ENCODE measurements around the gene KCTD2. TPM values are rescaled to one million over a fixed set of nuclear protein-coding genes. Genes with fewer than 3 reads are reported as not detected.

Gene KCTD2
- total RNA-seq, 4 donors from 2014 or later, result 20.3 to 37.7 (median 29.9) TPM

- intact Hi-C loops (cut with DNase I), result no loop called here
- H3K27me3 ChIP-seq, result no peaks in the 10 kb centered on the region
- no peak overlapping the region for H3K27ac ChIP-seq (replicated peaks in 1 of 4)
- TF ChIP-seq POLR2A (IDR thresholded peaks at IDR 0.05; ENCODE audit: low read depth) (no peak), POLR2AphosphoS5 (IDR thresholded peaks at IDR 0.05) (no peak), CTCF (IDR thresholded peaks at IDR 0.05) (no peak), EP300 (IDR thresholded peaks at IDR 0.05) (no peak)
- no peak for DNase-seq (ENCODE audit: extremely low spot score)
- 100% methylated on average over 4 of the region's 16 CpGs for WGBS
- H3K9me3 ChIP-seq, result no peaks in the 10 kb centered on the region
- H3K36me3 ChIP-seq, result peaks cover 0 to 7% (median 3%) of the 10 kb centered on the region in 4 donors
- H3K4me3 ChIP-seq, result no peak overlapping the region
- H3K4me1 ChIP-seq, result peaks cover 21 to 30% (median 28%) of the 10 kb centered on the region in 4 donors
Measured at GRCh38 chr17:75094871-75095399, 47.9 kb downstream of the KCTD2 start.

- WGBS, result 64% methylated on average over 14 of the region's 14 CpGs
Measured at GRCh38 chr17:75096082-75096625, 49.1 kb downstream of the KCTD2 start.

GRCh38 chr17:75097865-75098264, 50.8 kb downstream of the KCTD2 start:
- WGBS, result 98% methylated on average over 7 of the region's 7 CpGs

More at GRCh38 chr17:75096082-75096625, 49.1 kb downstream of the KCTD2 start:
- H3K4me3 ChIP-seq, result no peak overlapping the region
- intact Hi-C loops (cut with DNase I), result no loop called here
- H3K36me3 ChIP-seq, result peaks cover 0 to 17% (median 12%) of the 10 kb centered on the region in 4 donors
- peaks cover 11 to 22% (median 19%) of the 10 kb centered on the region in 4 donors for H3K4me1 ChIP-seq
- H3K9me3 ChIP-seq, result no peaks in the 10 kb centered on the region
- DNase-seq (ENCODE audit: extremely low spot score), result no peak
- no peak overlapping the region for H3K27ac ChIP-seq (replicated peaks in 1 of 4)
- TF ChIP-seq EP300 (IDR thresholded peaks at IDR 0.05), result no peak
- peak in 1 of 2 donors; percentile 21 for TF ChIP-seq POLR2AphosphoS5 (IDR thresholded peaks at IDR 0.05)
- H3K27me3 ChIP-seq, result no peaks in the 10 kb centered on the region

GRCh38 chr17:75098861-75099260, 51.8 kb downstream of the KCTD2 start:
- Histone ChIP-seq H3K27me3 (no peaks in the 10 kb centered on the region), H3K4me3 (no peak overlapping the region), H3K27ac (replicated peaks in 1 of 4) (no peak overlapping the region), H3K4me1 (peaks cover 5 to 10% (median 8%) of the 10 kb centered on the region in 4 donors), H3K9me3 (no peaks in the 10 kb centered on the region), H3K36me3 (peaks cover 0 to 17% (median 12%) of the 10 kb centered on the region in 4 donors)
- 93% methylated on average over 7 of the region's 7 CpGs for WGBS
- no peak for TF ChIP-seq EP300 (IDR thresholded peaks at IDR 0.05)
- TF ChIP-seq POLR2A (IDR thresholded peaks at IDR 0.05; ENCODE audit: low read depth), result no peak
- no peak for TF ChIP-seq CTCF (IDR thresholded peaks at IDR 0.05)
- TF ChIP-seq POLR2AphosphoS5 (IDR thresholded peaks at IDR 0.05), result no peak
- intact Hi-C loops (cut with DNase I), result no loop called here
- no peak for DNase-seq (ENCODE audit: extremely low spot score)

More at GRCh38 chr17:75097865-75098264, 50.8 kb downstream of the KCTD2 start:
- no peak overlapping the region for H3K27ac ChIP-seq (replicated peaks in 1 of 4)
- no peak for DNase-seq (ENCODE audit: extremely low spot score)
- H3K4me1 ChIP-seq, result peaks cover 5 to 11% (median 9%) of the 10 kb centered on the region in 4 donors
- no peaks in the 10 kb centered on the region for H3K27me3 ChIP-seq
- no peak overlapping the region for H3K4me3 ChIP-seq
- H3K9me3 ChIP-seq, result no peaks in the 10 kb centered on the region
- intact Hi-C loops (cut with DNase I), result no loop called here
- H3K36me3 ChIP-seq, result peaks cover 0 to 17% (median 12%) of the 10 kb centered on the region in 4 donors
- no peak for TF ChIP-seq CTCF (IDR thresholded peaks at IDR 0.05)
- TF ChIP-seq POLR2AphosphoS5 (IDR thresholded peaks at IDR 0.05), result no peak
- no peak for TF ChIP-seq EP300 (IDR thresholded peaks at IDR 0.05)
- TF ChIP-seq POLR2A (IDR thresholded peaks at IDR 0.05; ENCODE audit: low read depth), result no peak

GRCh38 chr17:75099881-75100595, 53.0 kb downstream of the KCTD2 start:
- WGBS, result 91% methylated on average over 15 of the region's 31 CpGs
- intact Hi-C loops (cut with DNase I), result loop anchor here (10.0 kb wide), 1 partner anchor 125 kb away; the partner anchor contains the start of gene HID1

More at GRCh38 chr17:75099881-75100595, 53.0 kb downstream of the KCTD2 start:
- no peak for DNase-seq (ENCODE audit: extremely low spot score)
- Histone ChIP-seq H3K27me3 (no peaks in the 10 kb centered on the region), H3K27ac (replicated peaks in 1 of 4) (no peak overlapping the region), H3K4me1 (peaks cover 5 to 10% (median 8%) of the 10 kb centered on the region in 4 donors), H3K36me3 (peaks cover 0 to 17% (median 12%) of the 10 kb centered on the region in 4 donors), H3K4me3 (no peak overlapping the region), H3K9me3 (no peaks in the 10 kb centered on the region)
- TF ChIP-seq CTCF (IDR thresholded peaks at IDR 0.05) (no peak), EP300 (IDR thresholded peaks at IDR 0.05) (no peak), POLR2AphosphoS5 (IDR thresholded peaks at IDR 0.05) (no peak), POLR2A (IDR thresholded peaks at IDR 0.05; ENCODE audit: low read depth) (no peak)

All from esophagus muscularis mucosa (tissue), 4 donors.